SH-SY5Y (cell line): ENCODE results near the gene RAP1GDS1.

Experiments used
- GATA2 ChIP-seq: IDR thresholded peaks from 2 replicates; pipeline ENCODE4 v1.6.1; 2011; ENCODE audit warnings: mild to moderate bottlenecking, low read depth, low read length
- GATA3 ChIP-seq: IDR thresholded peaks from 2 replicates; pipeline ENCODE4 v1.6.1; 2011; ENCODE audit warnings: low read depth, mild to moderate bottlenecking, low read length, moderate library complexity

DNA sequence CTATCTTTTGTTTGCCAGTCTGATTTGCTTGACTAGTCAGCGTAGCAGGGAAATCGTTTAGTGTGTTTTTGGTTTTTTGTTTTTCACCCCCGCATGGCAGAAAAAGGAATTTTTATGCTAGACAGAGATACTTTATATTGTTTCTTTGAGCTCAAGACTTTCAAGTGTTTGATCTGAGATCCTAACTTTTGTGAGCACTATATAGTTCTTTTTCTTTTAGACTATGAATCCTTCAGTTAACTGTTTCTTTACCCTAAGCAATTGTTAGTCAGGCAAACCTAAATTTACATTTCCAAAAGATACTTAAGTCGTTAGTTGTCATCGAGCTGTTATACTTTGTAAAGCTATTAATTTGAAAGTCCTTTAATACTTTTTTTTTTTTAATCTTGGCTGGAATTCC is 73.3 kb downstream of the RAP1GDS1 start:
- TF ChIP-seq GATA2 (no peak), GATA3 (no peak)
